Hepatocyte (in vitro differentiated cells): ENCODE results near the gene BCKDHB. TPM values are rescaled to one million over a fixed set of nuclear protein-coding genes. Genes with fewer than 3 reads are reported as not detected.

Source experiments
- DNase-seq: peaks from one replicate; pipeline ENCODE4 v3.0.0-alpha.2; 2016; ENCODE audit warnings: low spot score
- H2AFZ ChIP-seq: fragments of 200-600 bp; sonication (generic); 2 replicates; pipeline ENCODE4 v1.6.0; 2016; ENCODE audit warnings: antibody characterized with exemption, mild to moderate bottlenecking
- H3K27ac ChIP-seq: fragments of 200-600 bp; sonication (generic); 2 replicates; pipeline ENCODE4 v1.5.1; 2016; ENCODE audit warnings: mild to moderate bottlenecking
- H3K27me3 ChIP-seq: fragments of 200-600 bp; sonication (generic); 2 replicates; pipeline ENCODE4 v1.6.1; 2016
- H3K36me3 ChIP-seq: fragments of 200-600 bp; sonication (generic); replicated peaks from 2 replicates; pipeline ENCODE4 v1.5.1; 2016; ENCODE audit warnings: low read depth; ENCODE audit not compliant: insufficient read depth
- H3K4me1 ChIP-seq: fragments of 200-600 bp; sonication (generic); 2 replicates; pipeline ENCODE4 v1.5.1; 2016; ENCODE audit warnings: mild to moderate bottlenecking, moderate library complexity; ENCODE audit not compliant: insufficient read depth
- H3K4me2 ChIP-seq: fragments of 200-600 bp; sonication (generic); 2 replicates; pipeline ENCODE4 v1.6.0; 2016
- H3K4me3 ChIP-seq: fragments of 200-600 bp; sonication (generic); 2 replicates; pipeline ENCODE4 v1.5.1; 2016; ENCODE audit warnings: mild to moderate bottlenecking
- H3K79me2 ChIP-seq: fragments of 200-600 bp; sonication (generic); 2 replicates; pipeline ENCODE4 v1.6.0; 2017; ENCODE audit warnings: mild to moderate bottlenecking
- H3K9me2 ChIP-seq: fragments of 200-600 bp; sonication (generic); replicated peaks from 2 replicates; pipeline ENCODE4 v1.6.0; 2017; ENCODE audit warnings: mild to moderate bottlenecking; ENCODE audit not compliant: insufficient read depth
- H3K9me3 ChIP-seq: fragments of 200-600 bp; sonication (generic); 2 replicates; pipeline ENCODE4 v1.5.1; 2016; ENCODE audit warnings: low read depth, mild to moderate bottlenecking
- H4K20me1 ChIP-seq: fragments of 200-600 bp; sonication (generic); 2 replicates; pipeline ENCODE4 v1.6.0; 2016; ENCODE audit warnings: mild to moderate bottlenecking; ENCODE audit not compliant: insufficient read depth, poor library complexity, severe bottlenecking
- CTCF ChIP-seq: fragments of 200-600 bp; sonication (generic); IDR thresholded peaks from 2 replicates; pipeline ENCODE4 v1.5.1; 2016; ENCODE audit warnings: antibody characterized with exemption, mild to moderate bottlenecking; ENCODE audit not compliant: poor library complexity
- EZH2 ChIP-seq: fragments of 200-600 bp; sonication (generic); IDR thresholded peaks from 2 replicates; pipeline ENCODE4 v1.6.1; 2016; ENCODE audit warnings: antibody characterized with exemption, mild to moderate bottlenecking, borderline replicate concordance
- EZH2phosphoT487 ChIP-seq: fragments of 200-600 bp; sonication (generic); IDR thresholded peaks from one replicate; pipeline ENCODE4 v1.6.1; 2018; ENCODE audit warnings: antibody characterized with exemption, mild to moderate bottlenecking, low read depth, moderate library complexity; ENCODE audit not compliant: unreplicated experiment, severe bottlenecking
- WGBS: methylation state at CpG from one replicate; pipeline ENCODE4 v1.1.6; 2016; ENCODE audit warnings: low lambda C conversion rate; ENCODE audit errors: missing lambda C conversion rate; 5-methylcytosine and 5-hydroxymethylcytosine counted together
- polyA plus RNA-seq: library from polyadenylated mRNA; unstranded; fragments of >200 nt; fragmentation: Nextera tagmentation; extraction: Ambion mirVana; gene quantifications from 2 replicates; pipeline ENCODE4 v1.2.1, GENCODE V29; 2016
- total RNA-seq: library from RNA; depleted of rRNA; stranded (reverse); fragments of >200 nt; gene quantifications from 2 replicates; pipeline ENCODE4 v1.2.3, GENCODE V29; 2014

BCKDHB gene
- total and polyA plus RNA-seq, 2 experiments from 2014 or later = 28.7 to 32.0 TPM

DNA sequence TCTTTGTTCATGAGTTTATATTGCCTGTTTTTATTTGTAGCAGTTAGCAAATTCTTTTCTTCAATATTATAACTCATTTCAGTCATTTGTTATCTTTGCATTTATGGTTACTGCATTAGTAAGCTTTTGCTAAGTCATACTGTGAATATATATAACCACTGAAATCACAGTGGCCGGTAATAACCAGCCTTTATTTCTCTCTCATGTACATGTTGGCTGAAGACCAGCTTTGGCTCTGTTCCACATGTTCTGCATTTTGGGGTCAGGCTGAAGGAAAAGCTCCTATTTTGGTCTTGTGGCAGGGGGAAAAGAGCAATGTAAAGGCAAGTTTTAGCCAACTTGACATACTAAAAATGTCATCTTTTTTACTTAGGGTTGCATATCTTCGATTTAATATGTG is 276.3 kb downstream of the BCKDHB start:
- no peaks in the 10 kb centered on the region for H3K9me2 ChIP-seq
- no peaks in the 10 kb centered on the region for H3K9me3 ChIP-seq
- no peaks in the 10 kb centered on the region for H3K79me2 ChIP-seq
- H3K36me3 ChIP-seq = no peaks in the 10 kb centered on the region
- H4K20me1 ChIP-seq = no peaks in the 10 kb centered on the region
- no peak overlapping the region for H3K4me3 ChIP-seq
- no peaks in the 10 kb centered on the region for H3K27me3 ChIP-seq
- H3K4me2 ChIP-seq = no peak overlapping the region
- DNase-seq = peak; percentile 12
- no peak overlapping the region for H3K27ac ChIP-seq
- 66% methylated on average over 2 of the region's 2 CpGs for WGBS
- H2AFZ ChIP-seq = no peak overlapping the region
- no peak for TF ChIP-seq EZH2
- TF ChIP-seq CTCF = no peak
- no peak for TF ChIP-seq EZH2phosphoT487
- H3K4me1 ChIP-seq = no peaks in the 10 kb centered on the region

DNA sequence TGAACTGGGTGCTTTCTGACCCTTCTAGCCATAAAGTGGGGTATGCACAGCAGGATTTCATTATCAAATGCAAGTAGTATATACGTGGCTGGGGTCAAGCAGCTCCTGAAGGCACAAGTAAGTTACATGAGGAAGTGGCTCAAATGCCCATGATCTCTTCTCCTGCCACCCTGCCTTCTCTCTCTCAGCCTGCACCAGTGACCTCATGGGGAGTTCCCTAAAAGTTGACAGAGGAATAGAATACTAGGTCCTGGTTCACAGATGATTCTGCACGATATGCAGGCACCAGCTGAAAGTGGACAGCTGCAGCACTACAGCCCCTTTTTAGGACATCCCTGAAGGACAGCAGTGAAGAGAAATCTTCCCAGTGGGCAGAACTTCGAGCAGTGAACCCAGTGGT is 282.0 kb downstream of the BCKDHB start:
- Histone ChIP-seq H3K27ac (no peak overlapping the region), H3K27me3 (no peaks in the 10 kb centered on the region), H3K9me3 (no peaks in the 10 kb centered on the region), H3K4me1 (no peaks in the 10 kb centered on the region), H3K79me2 (no peaks in the 10 kb centered on the region), H3K36me3 (no peaks in the 10 kb centered on the region), H3K9me2 (no peaks in the 10 kb centered on the region), H4K20me1 (no peaks in the 10 kb centered on the region), H3K4me2 (no peak overlapping the region), H3K4me3 (no peak overlapping the region), H2AFZ (no peak overlapping the region)
- TF ChIP-seq CTCF (no peak), EZH2phosphoT487 (no peak), EZH2 (no peak)
- no peak for DNase-seq
- 96% methylated on average over 3 of the region's 3 CpGs for WGBS

Other genes with a start within 250 kb of the BCKDHB start
- gene ELOVL4, start 159.1 kb upstream of the BCKDHB start, total RNA-seq = 2.8 and 4.7 TPM in 2 replicates
- gene ELOVL4, start 159.1 kb upstream of the BCKDHB start, polyA plus RNA-seq = 6.5 and 7.0 TPM in 2 replicates
- 10.2 and 10.7 TPM in 2 replicates for gene TTK, start 102.0 kb upstream of the BCKDHB start, total RNA-seq
- 3.1 and 4.0 TPM in 2 replicates for gene TTK, start 102.0 kb upstream of the BCKDHB start, polyA plus RNA-seq